PC-9 (cell line): Measurements from ENCODE around the gene COL20A1. TPM values are rescaled to one million over a fixed set of nuclear protein-coding genes. Genes with fewer than 3 reads are reported as not detected.

Experiments
- BruUV-seq: library from RNA; stranded (reverse); fragments of 400-500 nt; replicated peaks from 2 replicates; lab custom pipeline; 2021; lab: Mats Ljungman, UMichigan
- CTCF ChIA-PET: fragments of 300-600 bp; sonication (Branson Sonifier 250); formaldehyde crosslinking; loops from one replicate; lab custom pipeline; 2022; ENCODE audit warnings: antibody characterized with exemption; lab: Charles Lee
- POLR2A ChIA-PET: fragments of 300-600 bp; sonication (Branson Sonifier 250); formaldehyde crosslinking; loops from one replicate; lab custom pipeline; 2022; ENCODE audit warnings: antibody characterized with exemption; ENCODE audit not compliant: unreplicated experiment; lab: Charles Lee
- DNase-seq, 2 experiments: peaks; one replicate each; pipeline versions ENCODE4 v3.0.0 to v3.0.0-alpha.2; 2015 to 2022; ENCODE audit warnings: mixed read lengths in 1 of 2
- H2AFZ ChIP-seq: fragments of 200-600 bp; sonication (generic); 2 replicates; pipeline ENCODE4 v1.8.1; 2017; ENCODE audit warnings: antibody characterized with exemption
- H3F3A ChIP-seq: fragments of 200-600 bp; sonication (generic); 2 replicates; pipeline ENCODE4 v1.8.1; 2017; ENCODE audit warnings: antibody characterized with exemption, mild to moderate bottlenecking, low read depth; ENCODE audit not compliant: insufficient read depth
- H3K27ac ChIP-seq: fragments of 200-600 bp; sonication (generic); 2 replicates; pipeline ENCODE4 v1.6.1; 2016; ENCODE audit warnings: mixed run types
- H3K27me3 ChIP-seq: fragments of 200-600 bp; sonication (generic); 2 replicates; pipeline ENCODE4 v1.6.1; 2016; ENCODE audit warnings: low read depth, mixed run types; ENCODE audit not compliant: insufficient read depth
- H3K36me3 ChIP-seq: fragments of 200-600 bp; sonication (generic); 2 replicates; pipeline ENCODE4 v1.6.1; 2016; ENCODE audit warnings: low read depth, mixed run types
- H3K4me1 ChIP-seq: fragments of 200-600 bp; sonication (generic); replicated peaks from 2 replicates; pipeline ENCODE4 v1.6.1; 2016; ENCODE audit warnings: mixed run types; ENCODE audit not compliant: insufficient read depth
- H3K4me2 ChIP-seq: fragments of 200-600 bp; sonication (generic); 2 replicates; pipeline ENCODE4 v1.6.1; 2017; ENCODE audit warnings: mixed run types
- H3K4me3 ChIP-seq: fragments of 200-600 bp; sonication (generic); 2 replicates; pipeline ENCODE4 v1.6.1; 2016; ENCODE audit warnings: mixed run types
- H3K79me2 ChIP-seq: fragments of 200-600 bp; sonication (generic); 2 replicates; pipeline ENCODE4 v1.6.1; 2017; ENCODE audit warnings: low read depth, mixed run types
- H3K9me2 ChIP-seq: fragments of 200-600 bp; sonication (generic); 2 replicates; pipeline ENCODE4 v1.8.1; 2017; ENCODE audit warnings: mild to moderate bottlenecking; ENCODE audit not compliant: insufficient read depth
- H3K9me3 ChIP-seq: fragments of 200-600 bp; sonication (generic); 2 replicates; pipeline ENCODE4 v1.8.1; 2016; ENCODE audit warnings: low read depth; ENCODE audit not compliant: insufficient read depth
- H4K20me1 ChIP-seq: fragments of 200-600 bp; sonication (generic); 2 replicates; pipeline ENCODE4 v1.8.1; 2017; ENCODE audit not compliant: insufficient read depth
- EZH2 ChIP-seq: fragments of 200-600 bp; sonication (generic); IDR thresholded peaks from 2 replicates; pipeline ENCODE4 v1.8.0; 2017; ENCODE audit warnings: antibody characterized with exemption, low read depth
- intact Hi-C: fragments of 100-400 bp; cut with micrococcal nuclease; formaldehyde crosslinking; loops from one replicate; pipeline ENCODE4 v1.10.0; 2022; ENCODE audit not compliant: unreplicated experiment
- total RNA-seq: library from RNA; stranded (reverse); gene quantifications from 2 replicates; pipeline ENCODE4 v1.2.3, GENCODE V29; 2021
- TF ChIP-seq, protein P1 (sequence below): fragments of 200-600 bp; sonication (generic); conservative IDR thresholded peaks from 2 replicates; pipeline ENCODE4 v1.6.1; 2017; ENCODE audit warnings: mixed run types, antibody characterized with exemption, mild to moderate bottlenecking, moderate library complexity

COL20A1 gene
- total RNA-seq, 1 experiment from 2014 or later, result not detected

DNA sequence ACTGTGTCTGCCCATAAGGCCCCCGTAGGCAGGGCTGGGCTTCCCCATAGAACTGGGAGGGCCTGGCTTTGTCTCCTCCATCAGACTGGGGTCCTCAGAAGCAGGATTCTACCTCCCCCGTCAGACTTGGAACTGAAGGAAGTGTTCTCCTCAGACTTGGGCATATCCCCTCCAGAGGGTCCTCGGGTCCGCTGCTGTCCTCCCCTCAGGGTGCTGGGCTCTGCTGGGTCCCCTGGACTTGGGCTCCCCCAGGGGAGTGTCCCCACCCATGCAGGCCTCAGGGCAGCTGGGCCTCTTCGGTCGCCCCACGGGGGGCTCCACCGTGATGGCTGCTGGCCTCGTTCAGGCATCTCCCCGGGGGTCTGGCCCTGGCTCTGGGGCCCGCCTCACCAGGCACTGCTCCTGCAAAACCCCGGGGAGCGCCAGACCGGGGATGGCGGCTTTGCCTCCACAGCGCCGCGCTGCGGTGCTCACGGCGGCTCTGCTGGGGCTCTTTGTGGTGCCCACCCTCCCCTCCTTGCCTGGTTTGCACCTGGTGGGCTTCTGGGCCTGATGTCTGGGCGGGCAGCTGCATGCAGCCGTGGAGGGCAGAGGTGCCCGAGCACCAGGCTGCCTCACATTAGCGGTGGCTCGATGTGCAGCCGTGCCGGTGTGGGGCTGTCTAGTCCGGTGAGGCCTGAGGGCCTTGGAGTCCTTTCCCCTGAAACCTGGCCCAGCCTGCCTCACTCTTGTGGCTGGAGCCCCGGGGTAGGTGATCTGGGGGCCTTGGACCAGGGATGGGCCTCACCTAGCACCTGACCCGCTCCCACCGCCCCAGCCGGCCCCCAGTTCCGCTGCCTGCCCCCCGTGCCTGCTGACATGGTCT, 13.9 kb downstream of the COL20A1 start:
- Histone ChIP-seq H3K79me2 (no peaks in the 10 kb centered on the region), H3K4me2 (no peak overlapping the region), H4K20me1 (0 out of 2 replicates have a peak, but pooled peaks cover 7% of the 10 kb centered on the region), H3K9me3 (no peaks in the 10 kb centered on the region), H3K4me3 (no peak overlapping the region), H3K27me3 (peaks cover 95% of the 10 kb centered on the region), H3K4me1 (no peaks in the 10 kb centered on the region), H3F3A (peaks cover 7% of the 10 kb centered on the region; the same call in 1 of the 2 replicates), H3K9me2 (no peaks in the 10 kb centered on the region), H3K27ac (no peak overlapping the region), H2AFZ (no peak overlapping the region), H3K36me3 (no peaks in the 10 kb centered on the region)
- no peak for TF ChIP-seq EZH2
- TF ChIP-seq, protein P1, sequence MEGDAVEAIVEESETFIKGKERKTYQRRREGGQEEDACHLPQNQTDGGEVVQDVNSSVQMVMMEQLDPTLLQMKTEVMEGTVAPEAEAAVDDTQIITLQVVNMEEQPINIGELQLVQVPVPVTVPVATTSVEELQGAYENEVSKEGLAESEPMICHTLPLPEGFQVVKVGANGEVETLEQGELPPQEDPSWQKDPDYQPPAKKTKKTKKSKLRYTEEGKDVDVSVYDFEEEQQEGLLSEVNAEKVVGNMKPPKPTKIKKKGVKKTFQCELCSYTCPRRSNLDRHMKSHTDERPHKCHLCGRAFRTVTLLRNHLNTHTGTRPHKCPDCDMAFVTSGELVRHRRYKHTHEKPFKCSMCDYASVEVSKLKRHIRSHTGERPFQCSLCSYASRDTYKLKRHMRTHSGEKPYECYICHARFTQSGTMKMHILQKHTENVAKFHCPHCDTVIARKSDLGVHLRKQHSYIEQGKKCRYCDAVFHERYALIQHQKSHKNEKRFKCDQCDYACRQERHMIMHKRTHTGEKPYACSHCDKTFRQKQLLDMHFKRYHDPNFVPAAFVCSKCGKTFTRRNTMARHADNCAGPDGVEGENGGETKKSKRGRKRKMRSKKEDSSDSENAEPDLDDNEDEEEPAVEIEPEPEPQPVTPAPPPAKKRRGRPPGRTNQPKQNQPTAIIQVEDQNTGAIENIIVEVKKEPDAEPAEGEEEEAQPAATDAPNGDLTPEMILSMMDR, result no peak
- POLR2A ChIA-PET, result no interaction called here
- no peak for DNase-seq
- intact Hi-C loops, result no loop called here
- no TSS peak for BruUV-seq
- CTCF ChIA-PET, result interaction anchor here (0.7 kb wide), 1 partner anchor 22 kb away, joined by 3 read pairs; no protein-coding TSS in a partner anchor

DNA sequence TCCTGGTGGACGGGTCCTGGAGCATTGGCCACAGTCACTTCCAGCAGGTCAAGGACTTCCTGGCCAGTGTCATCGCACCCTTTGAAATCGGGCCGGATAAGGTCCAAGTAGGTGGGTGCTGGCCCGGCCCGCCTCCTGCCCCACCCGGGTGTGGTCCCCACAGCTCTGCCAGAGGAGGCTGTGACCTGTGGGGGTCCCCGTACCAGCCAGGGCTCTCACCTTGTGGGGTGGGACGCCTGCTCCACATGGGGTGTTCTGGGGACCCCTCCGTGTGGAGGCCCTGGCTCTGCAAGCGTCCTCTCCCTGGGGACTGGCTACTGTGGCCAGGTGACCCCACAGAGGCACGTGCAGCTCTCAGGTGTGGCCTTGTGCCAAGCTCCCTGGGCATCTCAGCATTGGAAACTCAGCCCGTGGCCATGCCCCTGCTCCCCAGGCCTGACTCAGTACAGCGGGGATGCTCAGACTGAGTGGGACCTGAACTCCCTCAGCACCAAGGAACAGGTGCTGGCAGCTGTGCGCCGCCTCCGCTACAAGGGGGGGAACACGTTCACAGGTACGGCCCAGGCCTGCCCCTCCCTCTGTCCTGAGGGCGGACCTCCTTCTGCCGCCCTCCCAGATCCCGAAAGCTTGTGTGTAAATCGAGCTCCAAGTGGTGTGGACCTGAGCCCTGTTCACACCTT, 14.7 kb downstream of the COL20A1 start:
- intact Hi-C loops, result loop anchor here (2.0 kb wide), 1 partner anchor 73 kb away; no protein-coding TSS in a partner anchor
- Histone ChIP-seq H3K36me3 (no peaks in the 10 kb centered on the region), H3K9me3 (no peaks in the 10 kb centered on the region), H3K79me2 (no peaks in the 10 kb centered on the region), H3K9me2 (no peaks in the 10 kb centered on the region), H3F3A (peaks cover 6% of the 10 kb centered on the region; the same call in 1 of the 2 replicates), H2AFZ (no peak overlapping the region), H3K4me2 (no peak overlapping the region), H3K4me1 (no peaks in the 10 kb centered on the region), H4K20me1 (0 out of 2 replicates have a peak, but pooled peaks cover 7% of the 10 kb centered on the region), H3K4me3 (no peak overlapping the region), H3K27ac (no peak overlapping the region), H3K27me3 (peaks cover 95% of the 10 kb centered on the region)
- TF ChIP-seq, protein P1, result no peak
- no peak for TF ChIP-seq EZH2
- BruUV-seq, result no TSS peak
- CTCF ChIA-PET, result interaction anchor here (0.6 to 1.9 kb wide), 2 partner anchors 85 to 709 kb away, joined by 3 to 7 read pairs; no protein-coding TSS in a partner anchor
- POLR2A ChIA-PET, result no interaction called here
- DNase-seq, result no peak

DNA sequence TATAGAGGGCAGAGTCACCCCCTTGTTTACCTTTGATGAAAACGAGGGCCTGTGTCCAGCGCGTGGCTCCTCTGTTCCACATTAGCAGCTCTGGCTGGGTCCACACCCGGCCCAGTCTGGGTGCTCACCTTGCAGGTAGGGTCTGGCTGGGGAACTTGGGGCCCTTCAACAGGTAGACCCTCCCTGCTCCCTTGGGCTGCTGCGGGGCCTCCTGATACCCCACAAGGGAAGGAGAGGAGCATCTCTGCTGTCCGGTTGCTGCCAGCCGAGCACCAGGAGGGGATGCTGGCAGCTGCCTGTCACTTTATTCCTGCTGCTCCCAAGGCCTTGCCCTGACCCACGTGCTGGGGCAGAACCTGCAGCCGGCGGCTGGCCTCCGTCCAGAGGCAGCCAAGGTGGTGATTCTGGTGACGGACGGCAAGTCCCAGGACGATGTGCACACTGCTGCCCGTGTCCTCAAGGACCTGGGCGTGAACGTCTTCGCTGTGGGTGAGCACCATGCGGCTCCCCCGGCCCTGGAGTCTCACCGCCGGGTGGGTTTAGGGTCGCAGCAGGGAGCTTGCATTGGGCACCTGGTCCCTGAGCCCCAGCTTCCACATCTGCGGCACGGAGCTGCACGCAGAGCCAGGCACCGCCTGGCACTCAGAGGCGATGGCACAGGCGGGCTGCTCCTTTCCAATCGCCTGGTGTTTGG, 15.4 kb downstream of the COL20A1 start:
- Histone ChIP-seq H3K9me3 (no peaks in the 10 kb centered on the region), H3K4me2 (no peak overlapping the region), H3K27me3 (peaks cover 93% of the 10 kb centered on the region), H3K27ac (no peak overlapping the region), H3F3A (no peaks in the 10 kb centered on the region), H3K9me2 (no peaks in the 10 kb centered on the region), H4K20me1 (0 out of 2 replicates have a peak, but pooled peaks cover 11% of the 10 kb centered on the region), H3K36me3 (no peaks in the 10 kb centered on the region), H3K4me3 (no peak overlapping the region), H3K4me1 (no peaks in the 10 kb centered on the region), H3K79me2 (no peaks in the 10 kb centered on the region), H2AFZ (no peak overlapping the region)
- BruUV-seq, result no TSS peak
- DNase-seq, result no peak
- intact Hi-C loops, result loop anchor here (2.0 kb wide), 1 partner anchor 72 kb away; no protein-coding TSS in a partner anchor
- ChIA-PET POLR2A (no interaction called here), CTCF (interaction anchor here (0.6 to 1.9 kb wide), 2 partner anchors 85 to 708 kb away, joined by 3 to 7 read pairs; no protein-coding TSS in a partner anchor)
- TF ChIP-seq, protein P1, result no peak
- TF ChIP-seq EZH2, result no peak
